ENCODE data around the gene SLC26A3. TPM values are rescaled to one million over a fixed set of nuclear protein-coding genes. Genes with fewer than 3 reads are reported as not detected.

Gene SLC26A3
- total RNA-seq, 3 donors from 2014 or later = 13.6 to 36.4 TPM; not detected in 1

- no peak overlapping the region for H3K27ac ChIP-seq
- TF ChIP-seq POLR2A (IDR thresholded peaks at IDR 0.05) (no peak), POLR2AphosphoS5 (IDR thresholded peaks at IDR 0.05) (no peak)
- TF ChIP-seq, protein P1, sequence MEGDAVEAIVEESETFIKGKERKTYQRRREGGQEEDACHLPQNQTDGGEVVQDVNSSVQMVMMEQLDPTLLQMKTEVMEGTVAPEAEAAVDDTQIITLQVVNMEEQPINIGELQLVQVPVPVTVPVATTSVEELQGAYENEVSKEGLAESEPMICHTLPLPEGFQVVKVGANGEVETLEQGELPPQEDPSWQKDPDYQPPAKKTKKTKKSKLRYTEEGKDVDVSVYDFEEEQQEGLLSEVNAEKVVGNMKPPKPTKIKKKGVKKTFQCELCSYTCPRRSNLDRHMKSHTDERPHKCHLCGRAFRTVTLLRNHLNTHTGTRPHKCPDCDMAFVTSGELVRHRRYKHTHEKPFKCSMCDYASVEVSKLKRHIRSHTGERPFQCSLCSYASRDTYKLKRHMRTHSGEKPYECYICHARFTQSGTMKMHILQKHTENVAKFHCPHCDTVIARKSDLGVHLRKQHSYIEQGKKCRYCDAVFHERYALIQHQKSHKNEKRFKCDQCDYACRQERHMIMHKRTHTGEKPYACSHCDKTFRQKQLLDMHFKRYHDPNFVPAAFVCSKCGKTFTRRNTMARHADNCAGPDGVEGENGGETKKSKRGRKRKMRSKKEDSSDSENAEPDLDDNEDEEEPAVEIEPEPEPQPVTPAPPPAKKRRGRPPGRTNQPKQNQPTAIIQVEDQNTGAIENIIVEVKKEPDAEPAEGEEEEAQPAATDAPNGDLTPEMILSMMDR (IDR thresholded peaks at IDR 0.05) = no peak
Observed at GRCh38 chr7:107799647-107800264, 3.3 kb downstream of the SLC26A3 start.

GRCh38 chr7:107792364-107792763 is 10.7 kb downstream of the SLC26A3 start:
- no peaks in the 10 kb centered on the region for H3K4me1 ChIP-seq
- no peaks in the 10 kb centered on the region for H3K27me3 ChIP-seq
- no peaks in the 10 kb centered on the region for H3K9me3 ChIP-seq
- no peaks in the 10 kb centered on the region for H3K36me3 ChIP-seq
- no peak for DNase-seq (ENCODE audit: low spot score in 2 of 2)
- H3K27ac ChIP-seq = no peak overlapping the region
- H3K4me3 ChIP-seq = no peak overlapping the region
- TF ChIP-seq POLR2A (IDR thresholded peaks at IDR 0.05) (no peak), POLR2AphosphoS5 (IDR thresholded peaks at IDR 0.05) (no peak)
- TF ChIP-seq, protein P1 (IDR thresholded peaks at IDR 0.05) = no peak
- intact Hi-C loops (cut with DNase I; ENCODE audit: low total_unique reads) = no loop called here

More at GRCh38 chr7:107799647-107800264, 3.3 kb downstream of the SLC26A3 start:
- Histone ChIP-seq H3K4me1 (no peaks in the 10 kb centered on the region), H3K36me3 (no peaks in the 10 kb centered on the region), H3K27me3 (no peaks in the 10 kb centered on the region), H3K9me3 (no peaks in the 10 kb centered on the region), H3K4me3 (no peak overlapping the region)
- no peak for DNase-seq (ENCODE audit: low spot score in 2 of 2)
- intact Hi-C loops (cut with DNase I; ENCODE audit: low total_unique reads) = loop anchor here (2.0 kb wide), 1 partner anchor 75 kb away; no protein-coding TSS in a partner anchor

- no peaks in the 10 kb centered on the region for H3K36me3 ChIP-seq
- intact Hi-C loops (cut with DNase I; ENCODE audit: low total_unique reads) = no loop called here
- no peak for DNase-seq (ENCODE audit: low spot score in 2 of 2)
Observed at GRCh38 chr7:107789647-107790046, 13.4 kb downstream of the SLC26A3 start.

DNA sequence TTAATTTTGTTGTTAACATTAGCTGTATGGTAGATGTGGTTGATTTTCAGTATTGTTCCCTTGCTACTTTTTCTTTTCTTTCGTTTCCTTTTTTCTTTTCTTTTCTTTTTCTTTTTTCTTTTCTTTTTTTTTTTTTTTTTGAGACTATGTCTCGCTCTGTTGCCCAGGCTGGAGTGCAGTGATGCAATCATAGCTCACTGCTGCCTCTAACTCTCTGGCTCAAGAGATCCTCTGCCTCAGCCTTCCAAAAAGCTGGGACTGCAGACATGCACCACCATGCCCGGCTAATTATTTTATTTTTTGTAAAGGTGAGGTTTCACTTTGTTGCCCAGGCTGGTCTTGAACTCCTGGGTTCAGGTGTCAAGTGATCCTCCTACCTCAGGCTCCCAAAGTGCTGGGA is 14.4 kb downstream of the SLC26A3 start:
- Histone ChIP-seq H3K27me3 (no peaks in the 10 kb centered on the region), H3K27ac (no peak overlapping the region)
- intact Hi-C loops (cut with DNase I; ENCODE audit: low total_unique reads) = no loop called here

More at GRCh38 chr7:107789647-107790046, 13.4 kb downstream of the SLC26A3 start:
- no peaks in the 10 kb centered on the region for H3K4me1 ChIP-seq
- no peak overlapping the region for H3K27ac ChIP-seq
- TF ChIP-seq, protein P1 (IDR thresholded peaks at IDR 0.05) = no peak
- H3K9me3 ChIP-seq = no peaks in the 10 kb centered on the region
- no peaks in the 10 kb centered on the region for H3K27me3 ChIP-seq
- no peak overlapping the region for H3K4me3 ChIP-seq

DNA sequence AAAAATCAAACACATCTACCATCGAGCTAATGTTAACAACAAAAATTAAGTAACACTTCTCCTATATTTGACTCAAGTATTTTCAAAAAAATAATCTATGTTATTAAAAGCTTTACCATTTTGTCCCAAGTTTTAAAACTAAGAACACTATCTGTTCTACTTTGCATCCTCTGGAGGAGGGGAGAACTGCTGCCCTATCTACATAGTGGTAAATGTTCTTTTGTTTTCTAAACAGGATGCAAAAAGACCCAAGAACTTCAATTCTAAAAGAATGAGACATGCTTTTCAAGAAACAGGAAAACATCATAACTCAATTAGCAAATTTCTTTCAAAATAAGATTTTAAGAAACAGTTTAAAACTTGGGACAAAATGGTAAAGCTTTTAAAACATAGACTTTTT is 14.8 kb downstream of the SLC26A3 start:
- Histone ChIP-seq H3K9me3 (no peaks in the 10 kb centered on the region), H3K27ac (no peak overlapping the region), H3K27me3 (no peaks in the 10 kb centered on the region), H3K4me3 (no peak overlapping the region), H3K4me1 (no peaks in the 10 kb centered on the region), H3K36me3 (no peaks in the 10 kb centered on the region)
- TF ChIP-seq, protein P1 (IDR thresholded peaks at IDR 0.05) = no peak
- TF ChIP-seq POLR2AphosphoS5 (IDR thresholded peaks at IDR 0.05) (no peak), POLR2A (IDR thresholded peaks at IDR 0.05) (no peak)
- no peak for DNase-seq (ENCODE audit: low spot score in 2 of 2)
- intact Hi-C loops (cut with DNase I; ENCODE audit: low total_unique reads) = no loop called here

More for the DNA sequence above, 14.4 kb downstream of the SLC26A3 start:
- TF ChIP-seq POLR2AphosphoS5 (IDR thresholded peaks at IDR 0.05) (no peak), POLR2A (IDR thresholded peaks at IDR 0.05) (no peak)
- TF ChIP-seq, protein P1 (IDR thresholded peaks at IDR 0.05) = no peak
- no peak for DNase-seq (ENCODE audit: low spot score in 2 of 2)
- Histone ChIP-seq H3K36me3 (no peaks in the 10 kb centered on the region), H3K4me3 (no peak overlapping the region), H3K4me1 (no peaks in the 10 kb centered on the region), H3K9me3 (no peaks in the 10 kb centered on the region)
